ENCODE measurements around the gene COL28A1. TPM values are rescaled to one million over a fixed set of nuclear protein-coding genes. Genes with fewer than 3 reads are reported as not detected.

Gene COL28A1
- polyA plus RNA-seq, 3 donors, result not detected

GRCh38 chr7:7495171-7495570 lies 40.5 kb downstream of the COL28A1 start:
- Mint-ChIP-seq H3K4me3 (no peak overlapping the region), H3K4me1 (no peaks in the 10 kb centered on the region), H3K27ac (no peak overlapping the region), H3K36me3 (no peaks in the 10 kb centered on the region), H3K27me3 (ENCODE audit: low read depth in 3 of 3) (peaks cover 0 to 2% (median 0%) of the 10 kb centered on the region in 3 donors), H3K9me3 (peaks cover 0 to 2% (median 0%) of the 10 kb centered on the region in 7 donors)
- H3K4me1 ChIP-seq (ENCODE audit: control insufficient read depth in 1 of 2, insufficient read depth in 2 of 2, low read length in 2 of 2), result peaks cover 0 to 1% of the 10 kb centered on the region in 2 donors
- H3K27me3 ChIP-seq (ENCODE audit: control insufficient read depth in 2 of 2, insufficient read depth in 2 of 2, low read length in 2 of 2), result no peaks in the 10 kb centered on the region
- H3K9me3 ChIP-seq (replicated peaks in 1 of 2; ENCODE audit: control insufficient read depth in 1 of 2, insufficient read depth in 1 of 2, low read length in 2 of 2), result no peaks in the 10 kb centered on the region
- no peaks in the 10 kb centered on the region for H3K36me3 ChIP-seq (replicated peaks in 1 of 2; ENCODE audit: control insufficient read depth in 1 of 2, insufficient read depth in 2 of 2, low read length in 2 of 2)
- no peak overlapping the region for H3K4me2 ChIP-seq (replicated peaks; ENCODE audit: extremely low read depth, low read length, poor library complexity, severe bottlenecking)
- H3K4me3 ChIP-seq (replicated peaks in 1 of 3; ENCODE audit: low read depth in 2 of 3, low read length in 3 of 3), result no peak overlapping the region
- H3K9ac ChIP-seq (ENCODE audit: insufficient read depth, low read length, poor library complexity, severe bottlenecking), result no peak overlapping the region
- no peak overlapping the region for H2AFZ ChIP-seq (ENCODE audit: insufficient read depth, low read depth, low read length, poor library complexity, severe bottlenecking)
- intact Hi-C loops (cut with micrococcal nuclease), result no loop called here
- TF ChIP-seq, protein P1, sequence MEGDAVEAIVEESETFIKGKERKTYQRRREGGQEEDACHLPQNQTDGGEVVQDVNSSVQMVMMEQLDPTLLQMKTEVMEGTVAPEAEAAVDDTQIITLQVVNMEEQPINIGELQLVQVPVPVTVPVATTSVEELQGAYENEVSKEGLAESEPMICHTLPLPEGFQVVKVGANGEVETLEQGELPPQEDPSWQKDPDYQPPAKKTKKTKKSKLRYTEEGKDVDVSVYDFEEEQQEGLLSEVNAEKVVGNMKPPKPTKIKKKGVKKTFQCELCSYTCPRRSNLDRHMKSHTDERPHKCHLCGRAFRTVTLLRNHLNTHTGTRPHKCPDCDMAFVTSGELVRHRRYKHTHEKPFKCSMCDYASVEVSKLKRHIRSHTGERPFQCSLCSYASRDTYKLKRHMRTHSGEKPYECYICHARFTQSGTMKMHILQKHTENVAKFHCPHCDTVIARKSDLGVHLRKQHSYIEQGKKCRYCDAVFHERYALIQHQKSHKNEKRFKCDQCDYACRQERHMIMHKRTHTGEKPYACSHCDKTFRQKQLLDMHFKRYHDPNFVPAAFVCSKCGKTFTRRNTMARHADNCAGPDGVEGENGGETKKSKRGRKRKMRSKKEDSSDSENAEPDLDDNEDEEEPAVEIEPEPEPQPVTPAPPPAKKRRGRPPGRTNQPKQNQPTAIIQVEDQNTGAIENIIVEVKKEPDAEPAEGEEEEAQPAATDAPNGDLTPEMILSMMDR (IDR thresholded peaks at IDR 0.05), result no peak
- H3K27ac ChIP-seq (ENCODE audit: low read depth in 1 of 2, low read length in 2 of 2), result no peak overlapping the region
- H3K79me2 ChIP-seq (ENCODE audit: insufficient read depth, low read length), result no peaks in the 10 kb centered on the region
- no CpG with 5 or more reads among the region's 1 CpG for WGBS (ENCODE audit: insufficient coverage)
- no peak for DNase-seq
- no peaks in the 10 kb centered on the region for H4K20me1 ChIP-seq (ENCODE audit: insufficient read depth, low read length)

- H4K20me1 ChIP-seq (ENCODE audit: insufficient read depth, low read length), result no peaks in the 10 kb centered on the region
- Mint-ChIP-seq H3K4me3 (no peak overlapping the region), H3K4me1 (peaks cover 11% of the 10 kb centered on the region), H3K36me3 (no peaks in the 10 kb centered on the region), H3K9me3 (peaks cover 0 to 13% (median 10%) of the 10 kb centered on the region in 7 donors), H3K27me3 (ENCODE audit: low read depth in 3 of 3) (peaks cover 0 to 2% (median 0%) of the 10 kb centered on the region in 3 donors), H3K27ac (no peak overlapping the region)
- no peak overlapping the region for H3K4me2 ChIP-seq (replicated peaks; ENCODE audit: extremely low read depth, low read length, poor library complexity, severe bottlenecking)
- no peak overlapping the region for H3K27ac ChIP-seq (ENCODE audit: low read depth in 1 of 2, low read length in 2 of 2)
- no peak overlapping the region for H3K9ac ChIP-seq (ENCODE audit: insufficient read depth, low read length, poor library complexity, severe bottlenecking)
- H2AFZ ChIP-seq (ENCODE audit: insufficient read depth, low read depth, low read length, poor library complexity, severe bottlenecking), result no peak overlapping the region
- TF ChIP-seq, protein P1 (IDR thresholded peaks at IDR 0.05), result no peak
- H3K4me3 ChIP-seq (replicated peaks in 1 of 3; ENCODE audit: low read depth in 2 of 3, low read length in 3 of 3), result no peak overlapping the region
- H3K4me1 ChIP-seq (ENCODE audit: control insufficient read depth in 1 of 2, insufficient read depth in 2 of 2, low read length in 2 of 2), result peaks cover 9 to 14% of the 10 kb centered on the region in 2 donors
- peak in 1 of 3 donors; percentile 4 for DNase-seq
- H3K79me2 ChIP-seq (ENCODE audit: insufficient read depth, low read length), result no peaks in the 10 kb centered on the region
- intact Hi-C loops (cut with micrococcal nuclease), result no loop called here
- 82% methylated on average over 2 of the region's 3 CpGs for WGBS (ENCODE audit: insufficient coverage)
- H3K9me3 ChIP-seq (replicated peaks in 1 of 2; ENCODE audit: control insufficient read depth in 1 of 2, insufficient read depth in 1 of 2, low read length in 2 of 2), result peaks cover 6 to 9% of the 10 kb centered on the region in 2 donors
- no peaks in the 10 kb centered on the region for H3K27me3 ChIP-seq (ENCODE audit: control insufficient read depth in 2 of 2, insufficient read depth in 2 of 2, low read length in 2 of 2)
- H3K36me3 ChIP-seq (replicated peaks in 1 of 2; ENCODE audit: control insufficient read depth in 1 of 2, insufficient read depth in 2 of 2, low read length in 2 of 2), result no peaks in the 10 kb centered on the region
Measured at GRCh38 chr7:7491044-7491443, 44.6 kb downstream of the COL28A1 start.
